K562 (cell line): ENCODE measurements around the gene EXTL1. TPM values are rescaled to one million over a fixed set of nuclear protein-coding genes. Genes with fewer than 3 reads are reported as not detected.

Experiments used
- ATAC-seq: fragments of 200-7000 bp; cut with Tn5 transposase; 3 replicates; pipeline ENCODE4 v1.9.1; 2020; ENCODE audit warnings: moderate library complexity
- BruUV-seq: library from RNA; stranded (reverse); fragments of 400-500 nt; replicated peaks from 2 replicates; lab custom pipeline; 2021; lab: Mats Ljungman, UMichigan
- CTCF ChIA-PET: fragments of 300-600 bp; formaldehyde crosslinking; extraction: SDS; loops from one replicate; lab custom pipeline; 2021; ENCODE audit warnings: low intra/inter-chr PET ratio; lab: Yijun Ruan, JAX
- POLR2A ChIA-PET: fragments of 300-600, 350-650 bp; sonication (Branson Sonifier 250); formaldehyde crosslinking; extraction: SDS; loops from one replicate; lab custom pipeline; 2021; ENCODE audit warnings: antibody characterized with exemption, inconsistent platforms; lab: Yijun Ruan, JAX
- DNase-seq, 4 experiments: peaks; one replicate each; pipeline versions ENCODE4 v3.0.0 to v3.0.0-alpha.2; 2011 to 2018; ENCODE audit warnings: low spot score in 3 of 4, mixed read lengths in 3 of 4; ENCODE audit errors: extremely low read depth in 1 of 4
- FAIRE-seq: peaks from 2 replicates; lab custom pipeline; 2011; peaks lifted over from hg19 to GRCh38; lab: Jason Lieb, UNC
- H2AFZ ChIP-seq: 2 replicates; pipeline ENCODE4 v1.6.0; 2011; ENCODE audit warnings: low read depth, low read length, control low read depth, inconsistent platforms
- H3K27ac ChIP-seq: fragments of 200-600 bp; 3 replicates; pipeline ENCODE4 v1.8.0; 2011; ENCODE audit warnings: low read depth, mild to moderate bottlenecking, control low read depth, inconsistent platforms, low read length, moderate library complexity, mixed read lengths; ENCODE audit errors: extremely low read depth
- H3K27me3 ChIP-seq, 2 experiments: fragments of 300-600 bp in 1 of 2; 2 replicates in 1 of 2; 3 replicates in 1 of 2; pipeline versions ENCODE4 v1.6.0 to v1.8.0; 2011; ENCODE audit warnings: inconsistent platforms in 2 of 2, low read length in 2 of 2, mild to moderate bottlenecking in 1 of 2, mixed read lengths in 1 of 2, moderate library complexity in 1 of 2; ENCODE audit not compliant: control insufficient read depth in 2 of 2, insufficient read depth in 2 of 2
- H3K36me3 ChIP-seq: fragments of 300-600 bp; 3 replicates; pipeline ENCODE4 v1.8.0; 2011; ENCODE audit warnings: mild to moderate bottlenecking, low read length, inconsistent platforms; ENCODE audit not compliant: control insufficient read depth, insufficient read depth
- H3K4me1 ChIP-seq, 2 experiments: fragments of 200-600 bp in 1 of 2; replicated peaks in 1 of 2; 2 replicates in 1 of 2; 3 replicates in 1 of 2; pipeline versions ENCODE4 v1.5.1 to v1.8.0; 2011; ENCODE audit warnings: inconsistent platforms in 2 of 2, low read length in 2 of 2, mild to moderate bottlenecking in 1 of 2, mixed read lengths in 1 of 2, moderate library complexity in 1 of 2; ENCODE audit not compliant: control insufficient read depth in 2 of 2, insufficient read depth in 2 of 2
- H3K4me2 ChIP-seq: 2 replicates; pipeline ENCODE4 v1.6.1; 2011; ENCODE audit warnings: low read length, control low read depth, inconsistent platforms, mixed read lengths; ENCODE audit not compliant: insufficient read depth
- H3K4me3 ChIP-seq: fragments of 200-600 bp; sonication (generic), shearing (Covaris generic); 2 replicates; pipeline ENCODE4 v1.5.1; 2016; ENCODE audit warnings: control low read depth, inconsistent platforms
- H3K79me2 ChIP-seq: fragments of 200-600 bp; 3 replicates; pipeline ENCODE4 v1.8.0; 2011; ENCODE audit warnings: low read length, inconsistent platforms; ENCODE audit not compliant: control insufficient read depth, insufficient read depth
- H3K9ac ChIP-seq, 2 experiments: 2 replicates each; pipeline versions ENCODE4 v1.6.0 to v1.6.1; 2011; ENCODE audit warnings: low read depth in 2 of 2, low read length in 2 of 2, control low read depth in 1 of 2, inconsistent platforms in 1 of 2, mild to moderate bottlenecking in 1 of 2, mixed read lengths in 1 of 2; ENCODE audit not compliant: insufficient read depth in 1 of 2
- H3K9me1 ChIP-seq: one replicate; pipeline ENCODE4 v1.6.0; 2011; ENCODE audit warnings: inconsistent platforms, mild to moderate bottlenecking, low read length, moderate library complexity; ENCODE audit not compliant: control insufficient read depth, insufficient read depth
- H3K9me3 ChIP-seq: replicated peaks from 2 replicates; pipeline ENCODE4 v1.5.1; 2011; ENCODE audit warnings: low read depth, low read length, inconsistent platforms; ENCODE audit not compliant: control insufficient read depth, insufficient read depth
- H4K20me1 ChIP-seq: replicated peaks from 2 replicates; pipeline ENCODE4 v1.6.1; 2011; ENCODE audit warnings: low read length, inconsistent platforms, mixed read lengths; ENCODE audit not compliant: control insufficient read depth, insufficient read depth
- BCOR ChIP-seq: fragments of 450-650 bp; IDR thresholded peaks from 2 replicates; pipeline ENCODE4 v1.6.1; 2016
- BHLHE40 ChIP-seq: IDR thresholded peaks from 2 replicates; pipeline ENCODE4 v1.6.1; 2011; ENCODE audit warnings: low read length, improper control_type of control experiment
- CHD1 ChIP-seq: fragments of 200-600 bp; sonication (generic); IDR thresholded peaks from one replicate; pipeline ENCODE4 v1.6.1; 2012; ENCODE audit warnings: mild to moderate bottlenecking, moderate library complexity, low read length, inconsistent platforms
- COPS2 ChIP-seq: fragments of 450-650 bp; conservative IDR thresholded peaks from 2 replicates; pipeline ENCODE4 v1.6.1; 2016; ENCODE audit warnings: mild to moderate bottlenecking, moderate library complexity
- ELF4 ChIP-seq: fragments of 450-650 bp; formaldehyde crosslinking; IDR thresholded peaks from 2 replicates; pipeline ENCODE4 v1.4.0; 2022; ENCODE audit warnings: missing genetic modification characterization
- KLF10 ChIP-seq: fragments of 250-450 bp; sonication (Bioruptor Pico); IDR thresholded peaks from 2 replicates; pipeline ENCODE4 v1.6.1; 2021; ENCODE audit warnings: matching md5 sums
- KLF6 ChIP-seq: fragments of 250-450 bp; sonication (Bioruptor Pico); IDR thresholded peaks from 2 replicates; pipeline ENCODE4 v1.4.0; 2020; ENCODE audit warnings: mild to moderate bottlenecking, moderate library complexity, borderline replicate concordance
- MED1 ChIP-seq: sonication (generic); formaldehyde crosslinking; IDR thresholded peaks from 2 replicates; pipeline ENCODE4 v1.8.1; 2023; ENCODE audit warnings: missing genetic modification reagents, borderline replicate concordance
- MYBL2 ChIP-seq, 2 experiments: fragments of 450-650 bp in 1 of 2; sonication (generic) in 1 of 2; formaldehyde crosslinking in 1 of 2; IDR thresholded peaks; 2 replicates each; pipeline versions ENCODE4 v1.6.1 to v1.8.1; 2017 to 2022; ENCODE audit warnings: borderline replicate concordance in 1 of 2, inconsistent platforms in 1 of 2, low read depth in 1 of 2, mild to moderate bottlenecking in 1 of 2, missing genetic modification reagents in 1 of 2, moderate library complexity in 1 of 2
- RBM25 ChIP-seq: fragments of 200-400 bp; formaldehyde crosslinking; IDR thresholded peaks from 2 replicates; pipeline ENCODE4 v1.6.1; 2018; ENCODE audit warnings: low read length, low read depth, moderate library complexity; ENCODE audit not compliant: severe bottlenecking
- SIX5 ChIP-seq, 2 experiments: IDR thresholded peaks; 2 replicates each; pipeline ENCODE4 v1.6.1; 2011; ENCODE audit warnings: low read length in 2 of 2, borderline replicate concordance in 1 of 2, low read depth in 1 of 2, mild to moderate bottlenecking in 1 of 2, moderate library complexity in 1 of 2; ENCODE audit not compliant: insufficient read depth in 1 of 2
- ZEB2 ChIP-seq: fragments of 450-650 bp; IDR thresholded peaks from 2 replicates; pipeline ENCODE4 v1.6.1; 2016
- ZNF121 ChIP-seq: sonication (generic); formaldehyde crosslinking; conservative IDR thresholded peaks from 2 replicates; pipeline ENCODE4 v1.8.0; 2022; ENCODE audit warnings: missing genetic modification reagents
- WGBS: fragments of 100-300 bp; shearing (Covaris generic); methylation state at CpG from one replicate; pipeline ENCODE4 v1.1.6; 2016; ENCODE audit warnings: low coverage, mixed read lengths; ENCODE audit not compliant: insufficient coverage; ENCODE audit errors: missing lambda C conversion rate; 5-methylcytosine and 5-hydroxymethylcytosine counted together
- in situ Hi-C: fragments of 300-500 bp; cut with MboI; formaldehyde crosslinking; loops from 4 replicates; pipeline ENCODE4 v1.15.0; 2018; ENCODE audit warnings: inconsistent platforms, mixed read lengths
- intact Hi-C: fragments of 100-400 bp; cut with micrococcal nuclease; formaldehyde crosslinking; loops from 2 replicates; pipeline ENCODE4 v1.14.2; 2022
- polyA plus RNA-seq, 8 experiments: library from polyadenylated mRNA; depleted of rRNA in 4 of 8; stranded (reverse) in 5 of 8; unstranded in 3 of 8; fragments of >200 nt; fragmentation: Nextera tagmentation in 2 of 8; fragmentation: Illumina TruSeq in 1 of 8; extraction: Ambion mirVana in 2 of 8; extraction: Trizol in 1 of 8; gene quantifications; 2 replicates each; pipeline versions ENCODE4 v1.2.1 to v1.2.3, GENCODE V29; 2011 to 2014; ENCODE audit warnings: inconsistent platforms in 1 of 8, missing spikeins in 1 of 8
- total RNA-seq, 7 experiments: library from RNA; depleted of rRNA in 6 of 7; stranded (reverse); fragments of >200 nt in 6 of 7; fragmentation: Illumina TruSeq in 2 of 7; extraction: Trizol in 2 of 7; gene quantifications; 2 replicates each; pipeline versions ENCODE4 v1.2.1 to v1.2.3, GENCODE V29; 2011 to 2021; ENCODE audit warnings: low replicate concordance in 1 of 7
- TF ChIP-seq, protein P1 (sequence below): sonication (generic); formaldehyde crosslinking; IDR thresholded peaks from 2 replicates; pipeline ENCODE4 v1.9.0; 2022; ENCODE audit warnings: mild to moderate bottlenecking, missing genetic modification reagents
- TF ChIP-seq, protein P2 (sequence below): fragments of 450-650 bp; IDR thresholded peaks from 2 replicates; pipeline ENCODE4 v1.6.1; 2016; ENCODE audit warnings: mild to moderate bottlenecking
- TF ChIP-seq, protein P3 (sequence below): fragments of 450-650 bp; IDR thresholded peaks from 2 replicates; pipeline ENCODE4 v1.7.0; 2016; ENCODE audit warnings: borderline replicate concordance
- TF ChIP-seq, protein P4 (sequence below), 2 experiments: fragments of 200-800 bp in 1 of 2; sonication (Bioruptor generic) in 1 of 2; sonication (generic) in 1 of 2; formaldehyde crosslinking in 1 of 2; IDR thresholded peaks in 1 of 2; conservative IDR thresholded peaks in 1 of 2; 2 replicates each; pipeline versions ENCODE4 v1.5.0 to v1.6.1; 2016 to 2020; ENCODE audit warnings: missing compliant biosample characterization in 1 of 2, missing genetic modification characterization in 1 of 2, missing genetic modification reagents in 1 of 2

EXTL1 gene
- total and polyA plus RNA-seq, 9 of the 15 experiments (the other 6 are each of a cell fraction or from before 2014, with no cell fraction given) = 0.04 to 0.23 (median 0.08) TPM; not detected in 3

DNA sequence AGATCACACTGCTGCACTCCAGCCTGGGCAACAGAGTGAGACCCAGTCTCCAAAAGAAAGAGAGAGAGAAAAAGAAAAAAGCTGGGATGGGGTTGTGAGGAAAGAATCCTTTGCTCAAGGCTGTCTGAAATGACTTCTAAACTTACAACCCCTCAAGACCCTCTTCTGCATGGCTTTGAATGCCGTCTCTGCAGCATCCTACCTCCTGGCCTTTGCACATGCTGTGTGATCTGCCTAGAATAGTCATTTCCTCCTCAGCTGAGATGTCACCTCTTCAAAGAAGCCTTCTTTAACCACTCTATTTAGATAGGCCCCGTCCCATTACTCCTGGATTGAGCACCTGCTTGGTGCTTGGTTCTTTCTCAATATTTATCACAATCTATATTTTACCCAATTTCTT lies 63.3 kb downstream of the EXTL1 start:
- FAIRE-seq (no peak), ATAC-seq (no peak), DNase-seq (no peak)
- BruUV-seq = no TSS peak
- H3K9me3 ChIP-seq = no peaks in the 10 kb centered on the region
- 65% methylated on average over 2 of the region's 2 CpGs for WGBS
- in situ Hi-C loops (no loop called here), intact Hi-C loops (no loop called here)
- H3K27me3 ChIP-seq = no peaks in the 10 kb centered on the region
- H3K4me1 ChIP-seq = peaks cover 10 to 26% of the 10 kb centered on the region in 2 experiments; a peak in 4 of 5 replicates
- no peak overlapping the region for H3K4me2 ChIP-seq
- no peaks in the 10 kb centered on the region for H3K79me2 ChIP-seq
- ChIA-PET POLR2A (interaction anchor here (0.6 to 3.4 kb wide), 4 partner anchors 10 to 66 kb away, joined by 3 to 17 read pairs (median 6); no protein-coding TSS in a partner anchor), CTCF (interaction anchor here (0.5 kb wide), 1 partner anchor 21 kb away, joined by 3 read pairs; no protein-coding TSS in a partner anchor)
- H3K27ac ChIP-seq = no peak overlapping the region
- no peak overlapping the region for H3K9ac ChIP-seq
- no peaks in the 10 kb centered on the region for H3K9me1 ChIP-seq
- no peaks in the 10 kb centered on the region for H4K20me1 ChIP-seq
- no peak overlapping the region for H3K4me3 ChIP-seq
- no peak overlapping the region for H2AFZ ChIP-seq
- no peaks in the 10 kb centered on the region for H3K36me3 ChIP-seq
- TF ChIP-seq COPS2 (no peak), SIX5 (IDR thresholded peaks at IDR 0.05; ENCODE audit: borderline replicate concordance in 1 of 2, insufficient read depth in 1 of 2, low read depth in 1 of 2, low read length in 2 of 2) (no peak), BCOR (peak; percentile 66), ELF4 (CRISPR knock-in tag) (no peak), BHLHE40 (no peak), ZNF121 (peak; percentile 56; the same call in 1 of the 2 replicates), CHD1 (no peak), RBM25 (peak; percentile 97), MYBL2 (IDR thresholded peaks at IDR 0.05; ENCODE audit: low read depth) (no peak), MYBL2 (CRISPR knock-in tag; IDR thresholded peaks at IDR 0.05; ENCODE audit: borderline replicate concordance) (no peak), KLF6 (CRISPR knock-in tag) (no peak), ZEB2 (no peak), KLF10 (CRISPR knock-in tag) (no peak), MED1 (CRISPR knock-in tag) (no peak)
- TF ChIP-seq, protein P1, sequence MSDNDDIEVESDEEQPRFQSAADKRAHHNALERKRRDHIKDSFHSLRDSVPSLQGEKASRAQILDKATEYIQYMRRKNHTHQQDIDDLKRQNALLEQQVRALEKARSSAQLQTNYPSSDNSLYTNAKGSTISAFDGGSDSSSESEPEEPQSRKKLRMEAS (CRISPR knock-in tag) = no peak
- TF ChIP-seq, protein P2, sequence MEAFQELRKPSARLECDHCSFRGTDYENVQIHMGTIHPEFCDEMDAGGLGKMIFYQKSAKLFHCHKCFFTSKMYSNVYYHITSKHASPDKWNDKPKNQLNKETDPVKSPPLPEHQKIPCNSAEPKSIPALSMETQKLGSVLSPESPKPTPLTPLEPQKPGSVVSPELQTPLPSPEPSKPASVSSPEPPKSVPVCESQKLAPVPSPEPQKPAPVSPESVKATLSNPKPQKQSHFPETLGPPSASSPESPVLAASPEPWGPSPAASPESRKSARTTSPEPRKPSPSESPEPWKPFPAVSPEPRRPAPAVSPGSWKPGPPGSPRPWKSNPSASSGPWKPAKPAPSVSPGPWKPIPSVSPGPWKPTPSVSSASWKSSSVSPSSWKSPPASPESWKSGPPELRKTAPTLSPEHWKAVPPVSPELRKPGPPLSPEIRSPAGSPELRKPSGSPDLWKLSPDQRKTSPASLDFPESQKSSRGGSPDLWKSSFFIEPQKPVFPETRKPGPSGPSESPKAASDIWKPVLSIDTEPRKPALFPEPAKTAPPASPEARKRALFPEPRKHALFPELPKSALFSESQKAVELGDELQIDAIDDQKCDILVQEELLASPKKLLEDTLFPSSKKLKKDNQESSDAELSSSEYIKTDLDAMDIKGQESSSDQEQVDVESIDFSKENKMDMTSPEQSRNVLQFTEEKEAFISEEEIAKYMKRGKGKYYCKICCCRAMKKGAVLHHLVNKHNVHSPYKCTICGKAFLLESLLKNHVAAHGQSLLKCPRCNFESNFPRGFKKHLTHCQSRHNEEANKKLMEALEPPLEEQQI = no peak
- TF ChIP-seq, protein P3, sequence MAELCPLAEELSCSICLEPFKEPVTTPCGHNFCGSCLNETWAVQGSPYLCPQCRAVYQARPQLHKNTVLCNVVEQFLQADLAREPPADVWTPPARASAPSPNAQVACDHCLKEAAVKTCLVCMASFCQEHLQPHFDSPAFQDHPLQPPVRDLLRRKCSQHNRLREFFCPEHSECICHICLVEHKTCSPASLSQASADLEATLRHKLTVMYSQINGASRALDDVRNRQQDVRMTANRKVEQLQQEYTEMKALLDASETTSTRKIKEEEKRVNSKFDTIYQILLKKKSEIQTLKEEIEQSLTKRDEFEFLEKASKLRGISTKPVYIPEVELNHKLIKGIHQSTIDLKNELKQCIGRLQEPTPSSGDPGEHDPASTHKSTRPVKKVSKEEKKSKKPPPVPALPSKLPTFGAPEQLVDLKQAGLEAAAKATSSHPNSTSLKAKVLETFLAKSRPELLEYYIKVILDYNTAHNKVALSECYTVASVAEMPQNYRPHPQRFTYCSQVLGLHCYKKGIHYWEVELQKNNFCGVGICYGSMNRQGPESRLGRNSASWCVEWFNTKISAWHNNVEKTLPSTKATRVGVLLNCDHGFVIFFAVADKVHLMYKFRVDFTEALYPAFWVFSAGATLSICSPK = no peak
- TF ChIP-seq, protein P4, sequence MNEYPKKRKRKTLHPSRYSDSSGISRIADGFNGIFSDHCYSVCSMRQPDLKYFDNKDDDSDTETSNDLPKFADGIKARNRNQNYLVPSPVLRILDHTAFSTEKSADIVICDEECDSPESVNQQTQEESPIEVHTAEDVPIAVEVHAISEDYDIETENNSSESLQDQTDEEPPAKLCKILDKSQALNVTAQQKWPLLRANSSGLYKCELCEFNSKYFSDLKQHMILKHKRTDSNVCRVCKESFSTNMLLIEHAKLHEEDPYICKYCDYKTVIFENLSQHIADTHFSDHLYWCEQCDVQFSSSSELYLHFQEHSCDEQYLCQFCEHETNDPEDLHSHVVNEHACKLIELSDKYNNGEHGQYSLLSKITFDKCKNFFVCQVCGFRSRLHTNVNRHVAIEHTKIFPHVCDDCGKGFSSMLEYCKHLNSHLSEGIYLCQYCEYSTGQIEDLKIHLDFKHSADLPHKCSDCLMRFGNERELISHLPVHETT (CRISPR knock-in tag; conservative IDR thresholded peaks at IDR 0.05 in 1 of 2, IDR thresholded peaks at IDR 0.05 in 1 of 2) = no peak
